ENCODE data around the gene IL16.
"Not testable (repeated sequence)": the region's sequence is repeated elsewhere in the genome, so short reads cannot be mapped to it uniquely, and the experiment has no call there.

The IL16 gene

GRCh38 chr15:81346611-81347010 is 149.9 kb downstream of the IL16 start:
- DNase-seq (ENCODE audit: low read depth in 1 of 2, low spot score in 1 of 2): no peak
- H3K4me3 ChIP-seq (replicated peaks; ENCODE audit: insufficient read depth, low read length): no peak overlapping the region
- H3K27me3 ChIP-seq (ENCODE audit: insufficient read depth, poor library complexity, severe bottlenecking): no peaks in the 10 kb centered on the region

GRCh38 chr15:81347910-81348309 is 151.2 kb downstream of the IL16 start:
- no peak for TF ChIP-seq SPI1 (IDR thresholded peaks at IDR 0.05; ENCODE audit: borderline replicate concordance, low read depth)
- no peak for TF ChIP-seq CTCF (IDR thresholded peaks at IDR 0.05; ENCODE audit: insufficient read depth, low read length)
- no peak for TF ChIP-seq REST (IDR thresholded peaks at IDR 0.05; ENCODE audit: insufficient replicate concordance, low read depth)
- TF ChIP-seq GABPA (IDR thresholded peaks at IDR 0.05; ENCODE audit: low read depth): no peak
- no peak for TF ChIP-seq POLR2AphosphoS5 (IDR thresholded peaks at IDR 0.05; ENCODE audit: low read depth)
- Histone ChIP-seq H3K27ac (replicated peaks) (no peak overlapping the region), H3K4me3 (replicated peaks; ENCODE audit: insufficient read depth, low read length) (no peak overlapping the region), H3K27me3 (ENCODE audit: insufficient read depth, poor library complexity, severe bottlenecking) (no peaks in the 10 kb centered on the region)
- DNase-seq (ENCODE audit: low read depth in 1 of 2, low spot score in 1 of 2): no peak

More at GRCh38 chr15:81346611-81347010, 149.9 kb downstream of the IL16 start:
- no peak overlapping the region for H3K27ac ChIP-seq (replicated peaks)
- TF ChIP-seq SPI1 (IDR thresholded peaks at IDR 0.05; ENCODE audit: borderline replicate concordance, low read depth) (no peak), GABPA (IDR thresholded peaks at IDR 0.05; ENCODE audit: low read depth) (no peak), REST (IDR thresholded peaks at IDR 0.05; ENCODE audit: insufficient replicate concordance, low read depth) (no peak), CTCF (IDR thresholded peaks at IDR 0.05; ENCODE audit: insufficient read depth, low read length) (no peak), POLR2AphosphoS5 (IDR thresholded peaks at IDR 0.05; ENCODE audit: low read depth) (no peak)

- H3K4me3 ChIP-seq (replicated peaks; ENCODE audit: insufficient read depth, low read length); H3K27ac ChIP-seq (replicated peaks); DNase-seq (ENCODE audit: low read depth in 1 of 2, low spot score in 1 of 2); H3K27me3 ChIP-seq (ENCODE audit: insufficient read depth, poor library complexity, severe bottlenecking): not testable (repeated sequence)
These were observed 152.0 kb downstream of the IL16 start for GRCh38 chr15:81348691-81349090.

- H3K27me3 ChIP-seq (ENCODE audit: insufficient read depth, poor library complexity, severe bottlenecking): no peaks in the 10 kb centered on the region
- H3K4me3 ChIP-seq (replicated peaks; ENCODE audit: insufficient read depth, low read length): no peak overlapping the region
- no peak for DNase-seq (ENCODE audit: low read depth in 1 of 2, low spot score in 1 of 2)
- TF ChIP-seq GABPA (IDR thresholded peaks at IDR 0.05; ENCODE audit: low read depth) (no peak), SPI1 (IDR thresholded peaks at IDR 0.05; ENCODE audit: borderline replicate concordance, low read depth) (no peak), REST (IDR thresholded peaks at IDR 0.05; ENCODE audit: insufficient replicate concordance, low read depth) (no peak), CTCF (IDR thresholded peaks at IDR 0.05; ENCODE audit: insufficient read depth, low read length) (no peak), POLR2AphosphoS5 (IDR thresholded peaks at IDR 0.05; ENCODE audit: low read depth) (no peak)
- H3K27ac ChIP-seq (replicated peaks): no peak overlapping the region
These were observed 152.6 kb downstream of the IL16 start for GRCh38 chr15:81349271-81349670.

All from HL-60 (cell line).